ENCODE data around the gene SLC47A1.
"Not testable (repeated sequence)": the region's sequence is repeated elsewhere in the genome, so short reads cannot be mapped to it uniquely, and the experiment has no call there.

The SLC47A1 gene

DNA sequence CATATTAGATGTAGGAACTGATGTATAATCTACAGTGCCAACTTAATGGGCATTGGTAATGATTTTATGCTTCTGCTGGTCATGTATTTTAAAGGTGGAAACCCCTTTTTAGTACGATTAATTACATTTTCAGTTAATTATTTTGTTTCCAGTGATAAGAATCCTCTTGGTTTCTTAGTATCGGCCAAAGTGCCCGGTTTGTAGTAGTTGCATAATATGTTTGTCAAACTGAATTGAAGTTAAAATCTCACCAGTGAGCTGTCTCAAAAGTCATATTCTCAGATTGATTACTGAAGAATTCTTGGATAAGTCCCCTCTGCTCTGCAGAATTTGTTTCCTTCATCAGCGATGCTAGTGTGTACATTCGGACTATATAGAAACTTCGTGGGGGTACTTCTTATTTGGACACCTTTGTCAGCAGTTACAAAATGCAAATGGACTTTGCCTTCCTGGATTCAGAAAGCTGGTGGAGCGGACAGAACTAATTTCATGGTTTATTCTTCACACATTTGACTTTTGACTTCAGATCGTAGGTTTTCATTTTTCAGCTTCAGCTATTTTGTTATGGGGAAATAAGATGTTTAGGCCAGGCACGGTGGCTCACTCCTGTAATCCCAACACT, 28.2 kb downstream of the SLC47A1 start:
- no peak for DNase-seq

DNA sequence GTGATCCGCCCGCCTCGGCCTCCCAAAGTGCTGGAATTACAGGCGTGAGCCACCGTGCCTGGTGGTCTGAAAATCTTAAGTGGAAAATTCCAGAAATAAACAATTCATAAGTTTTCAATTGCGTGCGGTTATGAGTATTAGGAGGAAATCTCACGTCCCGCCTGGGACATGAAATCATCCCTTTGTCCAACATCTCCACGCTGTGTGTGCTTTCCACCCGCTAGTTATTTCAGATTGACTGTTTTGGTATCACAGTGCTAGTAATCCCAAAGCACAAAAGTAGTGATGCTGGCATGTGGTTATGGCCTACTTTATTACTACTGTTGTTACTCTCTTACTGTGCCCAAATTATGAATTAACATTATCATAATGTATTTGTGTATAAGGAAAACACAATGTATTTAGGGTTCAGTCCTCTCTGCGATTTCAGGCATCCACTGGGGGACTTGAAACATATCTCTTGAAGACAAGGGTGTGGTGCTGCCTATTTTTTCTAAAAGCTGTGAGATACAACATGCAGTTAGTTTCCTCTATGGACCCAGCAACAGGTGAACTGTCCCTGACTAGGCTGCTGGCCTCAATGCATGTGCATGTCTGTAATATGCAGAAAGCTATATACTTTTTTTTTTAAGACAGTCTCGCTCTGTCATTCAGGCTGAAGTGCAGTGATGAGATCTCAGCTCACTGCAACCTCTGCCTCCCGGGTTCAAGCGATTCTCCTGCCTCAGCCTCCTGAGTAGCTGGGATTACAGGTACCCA, 32.3 kb downstream of the SLC47A1 start:
- no peak for DNase-seq

GRCh38 chr17:19567216-19568015, 33.8 kb downstream of the SLC47A1 start:
- no peak for DNase-seq

GRCh38 chr17:19568016-19568350, 34.3 kb downstream of the SLC47A1 start:
- DNase-seq: no peak

DNA sequence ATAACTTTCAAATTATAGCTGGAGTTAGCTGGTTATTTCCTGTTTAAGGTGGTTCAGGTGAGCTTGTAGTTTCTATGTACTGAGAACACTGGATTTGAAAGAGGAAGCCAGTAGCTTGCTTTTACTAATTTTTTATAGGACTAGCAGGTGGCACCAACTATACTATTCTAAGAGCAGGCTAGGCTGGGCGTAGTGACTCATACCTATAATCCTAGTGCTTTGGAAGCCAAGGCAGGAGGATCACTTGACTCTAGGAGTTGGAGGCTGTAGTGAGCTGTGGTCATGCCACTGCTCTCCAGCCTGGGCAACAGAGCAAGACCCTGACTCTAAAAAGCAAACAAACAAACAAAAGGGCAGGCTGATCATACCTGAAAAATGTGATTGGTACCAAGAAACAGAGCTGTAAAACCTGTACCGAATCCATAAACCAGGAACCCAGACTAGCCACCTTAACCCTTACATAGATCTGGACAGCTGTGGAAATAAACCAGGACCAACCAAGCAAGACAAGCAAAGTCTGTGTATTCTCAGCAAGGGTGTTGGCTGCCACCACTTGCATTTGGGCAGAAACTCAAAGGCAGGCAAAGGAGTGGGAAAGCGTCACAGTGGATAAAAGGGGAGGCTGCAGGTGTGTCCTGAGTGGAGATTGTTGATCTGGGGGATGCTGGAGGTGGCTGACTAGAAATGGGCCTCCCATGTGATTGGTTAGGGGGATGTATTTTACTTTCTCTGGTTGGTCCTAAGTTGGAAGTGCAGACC, 36.3 kb downstream of the SLC47A1 start:
- DNase-seq: no peak

- no peak for DNase-seq
These were observed 36.9 kb downstream of the SLC47A1 start for GRCh38 chr17:19570544-19571062.

- DNase-seq: no peak
These were observed 39.4 kb downstream of the SLC47A1 start for GRCh38 chr17:19573075-19573474.

DNA sequence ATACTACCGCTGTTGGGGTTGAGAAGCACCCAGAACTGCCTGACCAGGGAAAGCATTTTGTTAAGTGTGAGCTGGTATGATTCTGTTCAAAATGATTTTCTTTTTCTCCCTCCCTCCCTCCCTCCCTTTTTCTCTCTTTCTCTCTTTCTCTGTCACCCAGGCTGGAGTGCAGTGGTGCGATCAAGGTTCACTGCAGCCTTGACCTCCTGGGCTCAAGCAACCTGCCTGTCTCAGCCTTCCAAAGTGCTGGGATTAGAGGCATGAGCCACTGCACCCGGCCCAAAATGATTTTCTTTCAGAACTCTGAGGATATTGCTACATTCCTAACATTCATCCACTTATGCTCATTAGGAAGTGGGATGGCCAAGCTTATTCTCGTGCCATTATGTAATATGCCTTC, 41.3 kb downstream of the SLC47A1 start:
- DNase-seq: no peak

DNA sequence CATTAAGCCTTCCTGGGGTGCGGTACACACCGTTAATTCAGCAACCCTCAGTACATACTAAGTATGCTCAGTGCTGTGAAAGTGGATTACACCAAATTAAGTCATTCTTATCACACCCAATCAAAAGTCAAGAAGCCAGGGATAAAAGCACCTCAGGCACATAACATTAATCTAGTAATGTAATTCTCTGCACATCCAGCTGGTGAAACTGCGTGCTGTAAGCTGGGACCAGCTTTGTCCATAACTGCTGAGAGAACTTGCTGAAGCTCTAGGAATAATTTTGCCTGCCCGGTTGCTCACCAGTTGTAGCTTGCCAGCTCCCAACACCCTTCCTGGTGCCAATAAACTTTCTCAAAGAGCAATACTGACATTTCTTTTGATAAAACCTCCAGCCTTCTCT, 44.9 kb downstream of the SLC47A1 start:
- no peak for DNase-seq

DNA sequence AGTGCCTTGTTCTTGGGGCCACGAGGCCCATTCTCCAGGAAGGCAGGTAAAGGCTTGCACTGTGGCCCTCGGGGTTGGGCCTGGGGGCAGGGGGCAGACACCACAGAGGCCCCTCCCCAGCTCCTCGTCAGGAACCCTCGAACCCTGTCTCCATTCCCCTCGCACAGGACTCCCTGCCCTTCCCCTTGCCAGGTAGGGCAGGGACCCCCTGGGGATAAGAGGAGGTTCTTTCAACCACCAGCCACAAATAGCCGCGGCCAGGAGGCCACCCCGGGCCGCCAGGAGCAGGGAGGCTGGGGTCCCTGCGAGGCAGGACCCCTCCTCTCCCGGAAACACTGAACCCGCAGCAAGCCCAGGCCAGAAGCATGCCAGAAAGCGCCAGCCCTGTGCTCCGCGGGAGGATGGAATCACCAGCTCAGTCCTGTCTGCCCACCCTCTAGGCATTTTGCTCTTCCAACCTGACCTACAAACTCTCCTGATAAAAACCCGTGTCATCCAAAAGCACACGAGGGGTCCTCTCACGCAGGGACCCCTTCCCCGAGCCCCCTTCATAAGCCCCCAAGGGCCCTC, 45.6 kb downstream of the SLC47A1 start:
- no peak for DNase-seq

DNA sequence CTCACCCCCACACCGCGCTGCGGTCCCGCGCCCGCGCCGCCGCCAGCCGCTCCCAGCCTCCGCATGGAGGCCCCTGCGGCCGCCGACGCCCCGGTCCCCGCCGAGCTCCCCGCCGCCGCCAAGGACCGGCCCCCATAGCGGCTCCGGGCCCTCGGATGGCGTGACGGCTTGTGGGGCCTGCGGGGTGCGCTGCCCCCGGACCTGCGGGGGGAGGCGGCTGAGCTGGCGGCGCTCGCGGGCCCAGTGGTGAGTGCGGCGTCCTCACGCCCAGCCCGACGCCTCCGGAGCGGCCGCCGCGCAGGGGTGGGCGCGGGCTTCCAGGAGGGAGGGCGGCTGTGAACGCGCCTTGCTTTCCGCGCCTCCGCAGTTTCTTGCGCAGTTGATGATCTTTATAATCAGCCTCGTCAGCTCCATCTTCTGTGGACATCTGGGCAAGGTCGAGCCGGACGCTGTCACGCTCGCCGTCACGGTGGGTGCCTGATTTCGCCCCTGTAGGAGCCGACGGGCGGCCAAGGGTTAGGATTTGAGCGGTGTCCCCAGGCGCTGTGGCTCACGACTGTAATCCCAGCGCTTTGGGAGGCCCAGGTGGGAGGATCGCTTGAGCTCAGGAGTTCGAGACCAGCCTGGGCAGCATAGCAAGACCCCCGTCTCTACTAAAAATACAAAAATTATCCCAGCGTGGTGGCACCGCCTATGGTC, 46.4 kb downstream of the SLC47A1 start:
- no peak for DNase-seq

- not testable (repeated sequence) for DNase-seq
These were observed 46.9 kb downstream of the SLC47A1 start for GRCh38 chr17:19580566-19580920.

DNA sequence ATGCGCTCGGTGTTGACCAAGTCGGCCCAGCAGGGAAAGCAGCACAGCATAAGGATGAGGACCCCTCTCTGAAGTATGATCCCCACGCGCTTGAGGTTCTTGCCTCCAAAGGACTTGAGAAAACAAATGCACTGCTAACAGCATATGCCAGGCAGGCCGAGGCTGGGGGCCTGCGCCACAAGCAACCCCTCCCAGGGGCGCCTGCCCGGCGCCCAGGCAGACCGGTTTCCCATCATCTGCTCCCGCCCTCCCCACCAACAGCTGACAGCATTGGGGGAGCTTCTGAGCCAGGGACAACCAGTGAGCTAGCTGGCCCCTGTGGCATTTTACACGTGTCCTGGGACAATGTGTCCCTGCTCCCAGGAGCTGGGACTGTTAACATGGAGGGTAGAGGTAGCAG, 48.5 kb downstream of the SLC47A1 start:
- DNase-seq: not testable (repeated sequence)

- DNase-seq: no peak
These were observed 50.2 kb downstream of the SLC47A1 start for GRCh38 chr17:19583871-19584270.

GRCh38 chr17:19590451-19590850, 56.8 kb downstream of the SLC47A1 start:
- DNase-seq: no peak

GRCh38 chr17:19590912-19591551, 57.4 kb downstream of the SLC47A1 start:
- DNase-seq: no peak

DNA sequence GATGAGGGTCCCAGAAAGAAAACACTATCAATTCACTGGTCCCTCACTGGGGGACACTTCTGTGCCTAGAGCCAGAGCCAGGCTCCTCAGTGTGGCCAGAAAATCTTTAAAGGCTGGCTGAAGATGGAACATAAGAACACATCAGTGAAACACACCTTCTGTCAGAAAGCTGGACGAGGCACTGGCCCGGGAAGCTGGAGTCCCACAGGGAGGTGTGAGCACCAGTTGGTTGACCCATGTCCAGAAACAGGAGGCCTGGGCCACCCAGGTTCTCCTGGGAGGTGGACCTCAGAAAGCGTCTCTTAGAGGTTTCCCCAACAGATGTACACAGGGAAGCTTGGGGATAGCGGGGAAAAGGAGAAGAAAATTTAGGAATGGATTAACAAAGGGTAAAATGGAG, 58.7 kb downstream of the SLC47A1 start:
- no peak for DNase-seq

- no peak for DNase-seq
These were observed 63.2 kb downstream of the SLC47A1 start for GRCh38 chr17:19596869-19597268.

DNA sequence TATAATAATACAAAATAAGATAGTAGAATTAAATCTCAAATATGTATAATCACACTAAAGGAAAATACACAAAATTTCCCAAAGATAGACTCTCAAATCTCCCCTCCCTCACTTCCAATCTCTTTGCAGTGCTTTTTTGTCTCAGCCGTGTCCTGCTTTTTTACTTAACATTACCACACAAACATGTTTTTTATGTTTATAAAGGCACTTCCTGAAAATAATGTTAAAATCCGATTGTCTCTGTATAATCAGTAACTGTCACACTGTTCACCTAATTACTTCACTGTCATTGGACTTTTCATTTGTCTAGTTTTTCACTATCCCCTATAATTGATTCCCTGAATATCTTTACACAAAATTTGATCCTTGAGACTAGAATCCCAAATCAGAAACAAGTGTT, 76.7 kb downstream of the SLC47A1 start:
- DNase-seq: no peak

DNA sequence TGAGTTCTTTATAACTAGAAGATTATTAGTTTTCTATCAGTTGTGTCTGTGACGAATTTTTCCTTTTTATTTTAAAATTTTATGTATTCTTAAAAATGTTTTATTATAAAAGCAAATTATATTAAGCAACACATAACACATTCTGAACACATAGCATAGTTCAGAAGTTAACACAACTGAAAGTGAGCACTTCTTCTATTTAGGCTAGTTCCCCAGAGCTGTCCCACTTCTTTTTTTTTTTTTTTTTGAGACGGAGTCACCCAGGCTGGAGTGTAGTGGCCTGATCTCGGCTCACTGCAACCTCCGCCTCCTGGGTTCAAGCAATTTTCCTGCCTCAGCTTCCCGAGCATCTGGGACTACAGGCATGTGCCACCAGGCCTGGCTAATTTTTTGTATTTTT, 77.2 kb downstream of the SLC47A1 start:
- no peak for DNase-seq

GRCh38 chr17:19613979-19614378, 80.3 kb downstream of the SLC47A1 start:
- no peak for DNase-seq

DNA sequence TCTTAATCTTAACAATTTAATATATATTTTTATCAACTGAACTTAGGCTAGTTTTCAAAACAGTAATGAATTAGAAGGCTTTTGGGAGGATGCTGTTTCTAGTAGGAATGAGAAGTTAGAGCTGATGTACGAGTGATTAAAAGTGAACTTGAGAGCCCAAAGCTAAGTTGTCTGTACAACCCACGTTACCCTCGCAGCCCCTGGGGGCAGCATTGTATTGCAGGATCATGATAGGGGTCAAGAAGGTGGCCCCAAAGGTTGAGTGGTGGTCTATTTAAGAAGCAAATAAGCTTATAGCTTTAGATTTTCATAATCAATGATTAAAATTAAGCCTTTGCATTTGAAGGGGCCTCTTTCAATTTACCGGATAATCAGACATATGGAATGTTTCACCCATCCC, 81.2 kb downstream of the SLC47A1 start:
- no peak for DNase-seq

All from DMS79 treated with DMSO at 0.1 percent for 48 hours (cell line).